ENCODE measurements around the gene PCDHGB3. TPM values are rescaled to one million over a fixed set of nuclear protein-coding genes. Genes with fewer than 3 reads are reported as not detected.
"Not testable (repeated sequence)": the region's sequence is repeated elsewhere in the genome, so short reads cannot be mapped to it uniquely, and the experiment has no call there.

Gene PCDHGB3
- total RNA-seq, 3 donors from 2014 or later: 0.10 to 0.19 (median 0.13) TPM

DNA sequence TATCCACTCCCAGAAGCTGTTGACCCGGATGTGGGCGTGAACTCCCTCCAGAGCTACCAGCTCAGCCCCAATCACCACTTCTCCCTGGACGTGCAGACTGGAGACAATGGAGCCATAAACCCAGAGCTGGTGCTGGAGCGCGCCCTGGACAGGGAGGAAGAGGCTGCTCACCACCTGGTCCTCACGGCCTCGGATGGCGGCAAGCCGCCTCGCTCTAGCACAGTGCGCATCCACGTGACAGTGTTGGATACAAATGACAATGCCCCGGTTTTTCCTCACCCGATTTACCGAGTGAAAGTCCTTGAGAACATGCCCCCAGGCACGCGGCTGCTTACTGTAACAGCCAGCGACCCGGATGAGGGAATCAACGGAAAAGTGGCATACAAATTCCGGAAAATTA lies 23.2 kb downstream of the PCDHGB3 start:
- Mint-ChIP-seq H3K4me3 (no peak overlapping the region), H3K9me3 (peaks cover 33% of the 10 kb centered on the region), H3K36me3 (ENCODE audit: insufficient read depth) (peaks cover 3% of the 10 kb centered on the region), H3K27me3 (ENCODE audit: low read depth) (peaks cover 66% of the 10 kb centered on the region), H3K4me1 (ENCODE audit: low read depth) (no peaks in the 10 kb centered on the region)
- no peak for ATAC-seq
- DNase-seq: no peak

DNA sequence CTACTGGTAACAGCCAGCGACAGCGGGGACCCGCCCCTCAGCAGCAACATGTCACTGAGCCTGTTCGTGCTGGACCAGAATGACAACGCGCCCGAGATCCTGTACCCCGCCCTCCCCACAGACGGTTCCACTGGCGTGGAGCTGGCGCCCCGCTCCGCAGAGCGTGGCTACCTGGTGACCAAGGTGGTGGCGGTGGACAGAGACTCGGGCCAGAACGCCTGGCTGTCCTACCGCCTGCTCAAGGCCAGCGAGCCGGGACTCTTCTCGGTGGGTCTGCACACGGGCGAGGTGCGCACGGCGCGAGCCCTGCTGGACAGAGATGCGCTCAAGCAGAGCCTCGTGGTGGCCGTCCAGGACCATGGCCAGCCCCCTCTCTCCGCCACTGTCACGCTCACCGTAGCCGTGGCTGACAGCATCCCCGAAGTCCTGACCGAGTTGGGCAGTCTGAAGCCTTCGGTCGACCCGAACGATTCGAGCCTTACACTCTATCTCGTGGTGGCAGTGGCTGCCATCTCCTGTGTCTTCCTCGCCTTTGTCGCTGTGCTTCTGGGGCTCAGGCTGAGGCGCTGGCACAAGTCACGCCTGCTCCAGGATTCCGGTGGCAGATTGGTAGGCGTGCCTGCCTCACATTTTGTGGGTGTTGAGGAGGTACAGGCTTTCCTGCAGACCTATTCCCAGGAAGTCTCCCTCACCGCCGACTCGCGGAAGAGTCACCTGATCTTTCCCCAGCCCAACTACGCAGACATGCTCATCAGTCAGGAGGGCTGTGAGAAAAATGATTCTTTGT lies 24.6 kb downstream of the PCDHGB3 start:
- not testable (repeated sequence) for H3K4me3 Mint-ChIP-seq; ATAC-seq; H3K4me1 Mint-ChIP-seq (ENCODE audit: low read depth); DNase-seq; H3K36me3 Mint-ChIP-seq (ENCODE audit: insufficient read depth)
- H3K9me3 Mint-ChIP-seq: peaks cover 33% of the 10 kb centered on the region
- peaks cover 65% of the 10 kb centered on the region for H3K27me3 Mint-ChIP-seq (ENCODE audit: low read depth)

DNA sequence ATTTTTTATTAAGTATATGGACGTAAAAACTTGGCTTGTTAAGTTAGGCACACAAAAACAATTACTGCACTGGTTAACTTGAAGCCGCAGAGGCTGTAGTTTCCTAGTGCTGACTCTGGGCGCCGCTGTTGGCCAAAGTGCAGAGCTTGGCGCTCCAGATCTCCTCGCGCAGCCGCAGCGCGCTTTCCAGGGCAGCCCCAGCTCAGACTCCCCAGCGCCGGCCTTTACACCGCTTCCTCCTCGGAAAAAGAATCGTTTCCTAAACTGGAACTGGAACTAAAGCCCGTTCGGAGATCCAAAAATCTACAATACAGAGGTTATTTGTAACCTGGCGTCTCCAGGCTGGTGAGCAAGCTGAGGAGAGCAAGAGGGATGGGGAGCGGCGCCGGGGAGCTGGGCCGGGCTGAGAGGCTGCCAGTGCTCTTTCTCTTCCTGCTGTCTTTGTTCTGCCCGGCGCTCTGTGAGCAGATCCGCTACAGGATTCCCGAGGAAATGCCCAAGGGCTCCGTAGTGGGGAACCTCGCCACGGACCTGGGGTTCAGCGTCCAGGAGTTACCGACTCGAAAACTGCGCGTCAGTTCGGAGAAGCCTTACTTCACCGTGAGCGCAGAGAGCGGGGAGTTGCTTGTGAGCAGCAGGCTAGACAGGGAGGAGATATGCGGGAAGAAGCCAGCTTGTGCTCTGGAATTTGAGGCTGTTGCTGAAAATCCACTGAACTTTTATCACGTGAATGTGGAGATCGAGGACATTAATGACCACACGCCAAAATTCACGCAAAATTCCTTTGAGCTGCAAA lies 27.9 kb downstream of the PCDHGB3 start, which contains the start of gene PCDHGB5:
Gene PCDHGB5 (plus strand): TSS at position 192 of the 796 bp plus-strand sequence. CDS start 181 bp downstream, at position 373.
- not testable (repeated sequence) for DNase-seq
- peaks cover 66% of the 10 kb centered on the region for H3K27me3 Mint-ChIP-seq (ENCODE audit: low read depth)

DNA sequence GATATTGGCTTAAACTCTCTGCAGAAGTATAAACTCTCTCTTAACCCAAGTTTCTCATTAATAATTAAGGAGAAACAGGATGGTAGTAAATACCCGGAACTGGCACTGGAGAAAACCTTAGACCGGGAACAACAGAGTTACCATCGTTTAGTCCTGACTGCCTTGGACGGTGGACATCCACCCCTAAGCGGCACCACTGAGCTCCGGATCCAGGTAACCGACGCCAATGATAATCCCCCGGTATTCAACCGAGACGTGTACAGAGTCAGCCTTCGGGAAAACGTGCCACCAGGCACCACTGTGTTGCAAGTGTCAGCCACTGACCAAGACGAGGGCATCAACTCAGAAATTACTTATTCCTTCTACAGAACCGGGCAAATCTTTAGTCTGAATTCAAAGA lies 28.6 kb downstream of the PCDHGB3 start:
- no peak for DNase-seq
- no peaks in the 10 kb centered on the region for H3K36me3 Mint-ChIP-seq (ENCODE audit: insufficient read depth)
- H3K9me3 Mint-ChIP-seq: peaks cover 26% of the 10 kb centered on the region
- H3K4me3 Mint-ChIP-seq: peak overlapping the region; percentile 16
- ATAC-seq: no peak
- H3K27me3 Mint-ChIP-seq (ENCODE audit: low read depth): peaks cover 67% of the 10 kb centered on the region
- no peaks in the 10 kb centered on the region for H3K4me1 Mint-ChIP-seq (ENCODE audit: low read depth)

More for the DNA sequence above, 27.9 kb downstream of the PCDHGB3 start, which contains the start of gene PCDHGB5:
- Mint-ChIP-seq H3K9me3 (peaks cover 29% of the 10 kb centered on the region), H3K4me3 (peak within 1 kb of the TSS; percentile 45)
- not testable (repeated sequence) for H3K4me1 Mint-ChIP-seq (ENCODE audit: low read depth); H3K36me3 Mint-ChIP-seq (ENCODE audit: insufficient read depth)
- ATAC-seq: peak; percentile 69 to 90

DNA sequence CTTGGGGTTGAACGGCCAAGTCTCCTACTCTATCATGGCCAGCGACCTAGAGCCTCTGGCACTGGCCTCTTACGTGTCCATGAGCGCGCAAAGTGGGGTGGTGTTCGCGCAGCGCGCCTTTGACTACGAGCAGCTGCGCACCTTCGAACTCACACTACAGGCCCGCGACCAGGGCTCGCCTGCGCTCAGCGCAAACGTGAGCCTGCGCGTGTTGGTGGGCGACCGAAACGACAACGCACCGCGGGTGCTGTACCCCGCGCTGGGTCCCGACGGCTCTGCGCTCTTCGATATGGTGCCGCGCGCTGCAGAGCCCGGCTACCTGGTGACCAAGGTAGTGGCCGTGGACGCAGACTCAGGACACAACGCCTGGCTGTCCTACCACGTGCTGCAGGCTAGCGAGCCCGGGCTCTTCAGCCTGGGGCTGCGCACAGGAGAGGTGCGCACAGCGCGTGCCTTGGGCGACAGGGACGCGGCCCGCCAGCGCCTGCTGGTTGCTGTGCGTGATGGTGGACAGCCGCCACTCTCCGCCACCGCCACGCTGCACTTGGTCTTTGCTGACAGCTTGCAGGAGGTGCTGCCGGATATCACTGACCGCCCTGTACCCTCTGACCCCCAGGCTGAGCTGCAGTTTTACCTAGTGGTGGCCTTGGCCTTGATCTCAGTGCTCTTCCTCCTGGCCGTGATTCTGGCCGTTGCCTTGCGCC lies 29.7 kb downstream of the PCDHGB3 start:
- Mint-ChIP-seq H3K9me3 (peaks cover 18% of the 10 kb centered on the region), H3K36me3 (ENCODE audit: insufficient read depth) (no peaks in the 10 kb centered on the region), H3K4me3 (no peak overlapping the region), H3K4me1 (ENCODE audit: low read depth) (no peaks in the 10 kb centered on the region), H3K27me3 (ENCODE audit: low read depth) (peaks cover 69% of the 10 kb centered on the region)
- ATAC-seq: no peak
- DNase-seq: no peak

DNA sequence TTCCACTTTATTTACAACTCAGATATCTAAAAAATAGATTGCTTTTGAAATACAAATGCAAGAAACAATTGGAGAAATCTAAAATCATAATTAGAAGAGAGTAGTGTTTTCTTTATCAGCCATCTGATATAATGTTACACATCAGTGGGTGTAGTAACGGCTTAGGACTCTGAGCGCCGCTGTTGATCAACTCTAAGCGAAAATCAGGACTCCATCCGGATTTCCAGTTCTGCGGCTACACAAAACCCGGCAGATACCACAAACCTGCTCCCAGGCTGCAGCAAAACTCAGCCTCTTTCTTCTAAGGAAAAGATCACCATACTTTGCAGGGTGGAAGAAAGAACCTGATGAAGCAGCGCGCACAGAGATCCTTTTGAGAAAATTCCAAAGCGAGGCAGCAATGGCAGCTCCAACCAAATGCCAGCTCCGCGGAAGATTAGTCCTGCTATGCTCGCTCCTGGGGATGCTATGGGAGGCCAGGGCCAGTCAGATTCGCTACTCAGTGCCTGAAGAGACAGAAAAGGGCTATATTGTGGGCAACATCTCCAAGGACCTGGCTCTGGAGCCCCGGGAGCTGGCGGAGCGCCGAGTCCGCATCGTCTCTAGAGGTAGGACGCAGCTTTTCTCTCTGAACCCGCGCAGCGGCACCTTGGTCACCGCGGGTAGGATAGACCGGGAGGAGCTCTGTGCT lies 32.7 kb downstream of the PCDHGB3 start, which contains the start of gene PCDHGA9:
Gene PCDHGA9 (plus strand): TSS at position 226 of the 691 bp plus-strand sequence. CDS start 175 bp downstream, at position 401.
- peaks cover 21% of the 10 kb centered on the region for H3K9me3 Mint-ChIP-seq
- H3K4me3 Mint-ChIP-seq: peak within 1 kb of the TSS; percentile 65
- no peak for DNase-seq
- H3K36me3 Mint-ChIP-seq (ENCODE audit: insufficient read depth): no peaks in the 10 kb centered on the region
- H3K27me3 Mint-ChIP-seq (ENCODE audit: low read depth): peaks cover 74% of the 10 kb centered on the region
- no peak for ATAC-seq
- no peaks in the 10 kb centered on the region for H3K4me1 Mint-ChIP-seq (ENCODE audit: low read depth)

DNA sequence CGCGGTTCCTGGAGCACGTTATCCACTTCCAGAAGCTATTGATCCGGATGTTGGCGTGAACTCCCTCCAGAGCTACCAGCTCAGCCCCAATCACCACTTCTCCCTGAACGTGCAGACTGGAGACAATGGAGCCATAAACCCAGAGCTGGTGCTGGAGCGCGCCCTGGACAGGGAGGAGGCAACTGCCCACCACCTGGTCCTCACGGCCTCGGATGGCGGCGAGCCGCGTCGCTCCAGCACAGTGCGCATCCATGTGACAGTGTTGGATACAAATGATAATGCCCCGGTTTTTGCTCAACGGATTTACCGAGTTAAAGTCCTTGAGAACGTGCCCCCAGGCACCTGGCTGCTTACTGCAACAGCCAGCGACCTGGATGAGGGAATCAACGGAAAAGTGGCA lies 33.3 kb downstream of the PCDHGB3 start:
- H3K9me3 Mint-ChIP-seq: peaks cover 25% of the 10 kb centered on the region
- H3K4me1 Mint-ChIP-seq (ENCODE audit: low read depth): peaks cover 2% of the 10 kb centered on the region
- H3K36me3 Mint-ChIP-seq (ENCODE audit: insufficient read depth): peaks cover 2% of the 10 kb centered on the region
- peaks cover 81% of the 10 kb centered on the region for H3K27me3 Mint-ChIP-seq (ENCODE audit: low read depth)
- H3K4me3 Mint-ChIP-seq: no peak overlapping the region
- DNase-seq (no peak), ATAC-seq (no peak)

DNA sequence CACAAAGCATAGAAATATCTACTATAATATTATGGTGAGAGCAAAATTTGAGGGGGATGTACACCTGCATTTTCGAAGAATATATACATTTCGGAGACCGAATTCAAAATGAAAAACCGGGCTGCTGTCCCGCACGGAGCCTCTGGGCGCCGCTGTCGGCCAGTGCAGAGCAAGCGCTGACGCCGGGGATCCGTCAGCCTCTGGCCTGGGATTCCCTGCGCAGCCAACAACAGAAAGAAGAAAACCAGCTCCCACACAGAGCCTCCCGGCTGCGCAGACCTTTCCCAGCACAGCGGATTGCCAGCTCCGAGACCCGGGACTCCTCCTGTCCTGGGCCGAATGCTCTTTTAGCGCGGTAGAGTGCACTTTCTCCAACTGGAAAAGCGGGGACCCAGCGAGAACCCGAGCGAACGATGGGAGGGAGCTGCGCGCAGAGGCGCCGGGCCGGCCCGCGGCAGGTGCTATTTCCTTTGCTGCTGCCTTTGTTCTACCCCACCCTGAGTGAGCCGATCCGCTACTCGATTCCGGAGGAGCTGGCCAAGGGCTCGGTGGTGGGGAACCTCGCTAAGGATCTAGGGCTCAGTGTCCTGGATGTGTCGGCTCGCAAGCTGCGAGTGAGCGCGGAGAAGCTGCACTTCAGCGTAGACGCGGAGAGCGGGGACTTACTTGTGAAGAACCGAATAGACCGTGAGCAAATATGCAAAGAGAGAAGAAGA lies 37.9 kb downstream of the PCDHGB3 start, which contains the start of gene PCDHGB6:
Gene PCDHGB6 (plus strand): TSS at position 232 of the 716 bp plus-strand sequence. CDS start 182 bp downstream, at position 414.
- Mint-ChIP-seq H3K36me3 (ENCODE audit: insufficient read depth) (peaks cover 11% of the 10 kb centered on the region), H3K9me3 (peaks cover 22% of the 10 kb centered on the region), H3K4me3 (peak within 1 kb of the TSS; percentile 65), H3K27me3 (ENCODE audit: low read depth) (peaks cover 82% of the 10 kb centered on the region)
- DNase-seq; H3K4me1 Mint-ChIP-seq (ENCODE audit: low read depth): not testable (repeated sequence)
- peak; percentile 61 to 67 for ATAC-seq

DNA sequence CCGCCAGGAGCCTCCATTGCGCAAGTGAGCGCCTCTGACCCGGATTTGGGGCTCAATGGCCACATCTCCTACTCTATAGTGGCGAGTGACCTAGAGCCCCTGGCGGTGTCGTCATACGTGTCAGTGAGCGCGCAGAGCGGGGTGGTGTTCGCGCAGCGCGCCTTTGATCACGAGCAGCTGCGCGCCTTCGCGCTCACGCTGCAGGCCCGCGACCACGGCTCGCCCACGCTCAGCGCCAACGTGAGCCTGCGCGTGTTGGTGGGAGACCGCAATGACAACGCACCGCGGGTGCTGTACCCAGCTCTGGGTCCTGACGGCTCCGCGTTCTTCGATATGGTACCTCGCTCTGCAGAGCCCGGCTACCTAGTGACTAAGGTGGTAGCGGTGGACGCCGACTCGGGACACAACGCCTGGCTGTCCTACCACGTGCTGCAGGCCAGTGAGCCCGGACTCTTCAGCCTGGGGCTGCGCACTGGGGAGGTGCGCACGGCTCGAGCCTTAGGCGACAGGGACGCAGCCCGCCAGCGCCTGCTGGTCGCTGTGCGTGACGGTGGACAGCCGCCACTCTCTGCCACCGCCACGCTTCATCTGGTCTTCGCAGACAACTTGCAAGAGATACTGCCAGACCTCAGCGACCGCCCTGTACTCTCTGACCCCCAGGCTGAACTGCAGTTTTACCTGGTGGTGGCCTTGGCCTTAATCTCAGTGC lies 39.7 kb downstream of the PCDHGB3 start:
- no peak for DNase-seq
- H3K27me3 Mint-ChIP-seq (ENCODE audit: low read depth): peaks cover 82% of the 10 kb centered on the region
- H3K36me3 Mint-ChIP-seq (ENCODE audit: insufficient read depth): peaks cover 15% of the 10 kb centered on the region

DNA sequence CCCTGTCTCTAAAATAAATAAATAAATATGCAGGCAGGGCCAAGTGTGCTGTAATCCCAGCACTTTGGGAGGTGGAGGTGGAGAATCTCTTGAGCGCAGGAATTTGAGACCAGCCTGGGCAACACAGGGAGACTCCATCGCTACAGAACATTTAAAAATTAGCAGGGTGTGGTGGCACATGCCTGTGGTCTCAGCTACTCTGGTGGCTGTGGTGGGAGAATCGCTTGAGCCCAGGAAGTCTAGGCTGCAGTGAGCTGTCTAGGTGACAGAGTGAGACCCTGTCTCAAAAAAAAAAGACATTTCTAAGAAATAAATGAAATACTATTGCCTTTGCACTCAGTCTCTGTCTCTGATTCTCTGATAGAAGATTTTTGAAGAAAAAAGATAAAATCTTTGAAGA lies 41.5 kb downstream of the PCDHGB3 start:
- Mint-ChIP-seq H3K9me3 (peaks cover 19% of the 10 kb centered on the region), H3K27me3 (ENCODE audit: low read depth) (peaks cover 78% of the 10 kb centered on the region), H3K36me3 (ENCODE audit: insufficient read depth) (peaks cover 15% of the 10 kb centered on the region), H3K4me3 (no peak overlapping the region), H3K4me1 (ENCODE audit: low read depth) (peaks cover 14% of the 10 kb centered on the region)
- no peak for ATAC-seq
- no peak for DNase-seq

More for the DNA sequence above, 39.7 kb downstream of the PCDHGB3 start:
- no peak for ATAC-seq
- peaks cover 26% of the 10 kb centered on the region for H3K9me3 Mint-ChIP-seq
- peaks cover 14% of the 10 kb centered on the region for H3K4me1 Mint-ChIP-seq (ENCODE audit: low read depth)
- no peak overlapping the region for H3K4me3 Mint-ChIP-seq

DNA sequence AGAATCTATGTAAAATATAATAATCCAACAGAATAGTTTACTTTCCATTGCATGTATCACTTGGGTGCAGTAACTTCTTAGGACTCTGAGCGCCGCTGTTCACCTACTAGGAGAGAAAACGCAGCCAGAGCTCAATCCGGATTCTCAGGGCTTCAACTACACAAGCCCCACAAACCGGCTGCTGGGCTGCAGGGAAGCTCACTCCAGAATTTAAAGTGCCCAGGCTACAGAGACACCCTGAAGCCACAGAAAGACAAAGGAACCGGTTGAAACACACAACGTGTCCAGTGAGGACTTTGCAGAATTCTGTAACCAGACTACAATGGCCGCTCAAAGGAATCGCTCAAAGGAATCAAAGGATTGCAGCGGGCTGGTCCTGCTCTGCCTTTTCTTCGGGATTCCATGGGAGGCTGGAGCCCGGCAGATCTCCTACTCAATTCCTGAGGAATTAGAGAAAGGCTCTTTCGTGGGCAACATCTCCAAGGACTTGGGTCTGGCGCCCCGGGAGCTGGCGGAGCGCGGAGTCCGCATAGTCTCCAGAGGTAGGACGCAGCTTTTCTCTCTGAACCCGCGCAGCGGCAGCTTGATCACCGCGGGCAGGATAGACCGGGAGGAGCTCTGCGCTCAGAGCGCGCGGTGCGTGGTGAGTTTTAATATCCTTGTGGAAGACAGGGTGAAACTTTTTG lies 43.0 kb downstream of the PCDHGB3 start, which contains the start of gene PCDHGA10:
Gene PCDHGA10 (plus strand): TSS at position 134 of the 686 bp plus-strand sequence. CDS start 189 bp downstream, at position 323.
- H3K36me3 Mint-ChIP-seq (ENCODE audit: insufficient read depth): peaks cover 18% of the 10 kb centered on the region
- DNase-seq: peak; percentile 38
- peaks cover 16% of the 10 kb centered on the region for H3K4me1 Mint-ChIP-seq (ENCODE audit: low read depth)
- ATAC-seq: peak; percentile 73 to 76
- peaks cover 81% of the 10 kb centered on the region for H3K27me3 Mint-ChIP-seq (ENCODE audit: low read depth)
- H3K9me3 Mint-ChIP-seq: peaks cover 22% of the 10 kb centered on the region
- peak within 1 kb of the TSS; percentile 84 for H3K4me3 Mint-ChIP-seq

DNA sequence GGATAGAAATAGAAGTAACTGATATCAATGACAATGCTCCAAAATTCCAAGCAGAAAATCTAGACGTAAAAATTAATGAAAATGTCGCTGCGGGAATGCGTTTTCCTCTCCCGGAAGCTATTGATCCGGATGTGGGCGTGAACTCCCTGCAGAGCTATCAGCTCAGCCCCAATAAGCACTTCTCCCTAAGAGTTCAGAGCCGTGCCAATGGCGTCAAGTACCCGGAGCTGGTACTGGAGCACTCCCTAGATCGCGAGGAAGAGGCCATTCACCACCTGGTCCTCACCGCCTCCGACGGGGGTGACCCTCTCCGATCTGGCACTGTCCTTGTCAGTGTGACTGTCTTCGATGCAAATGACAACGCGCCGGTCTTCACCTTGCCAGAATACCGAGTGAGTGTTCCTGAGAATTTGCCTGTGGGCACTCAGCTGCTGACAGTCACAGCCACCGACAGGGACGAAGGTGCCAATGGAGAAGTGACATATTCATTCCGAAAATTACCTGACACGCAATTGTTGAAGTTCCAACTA lies 43.6 kb downstream of the PCDHGB3 start:
- DNase-seq (no peak), ATAC-seq (no peak)
- Mint-ChIP-seq H3K27me3 (ENCODE audit: low read depth) (peaks cover 81% of the 10 kb centered on the region), H3K4me3 (peak overlapping the region; percentile 84), H3K9me3 (peaks cover 24% of the 10 kb centered on the region), H3K4me1 (ENCODE audit: low read depth) (peaks cover 16% of the 10 kb centered on the region), H3K36me3 (ENCODE audit: insufficient read depth) (peaks cover 19% of the 10 kb centered on the region)

All from activated T-cell treated with anti-CD3 and anti-CD28 coated beads, Interleukin-2, amount 50 U/mL, for 4 hours (primary cell).